H1 (cell line): ENCODE results near the gene RAD51B. TPM values are rescaled to one million over a fixed set of nuclear protein-coding genes. Genes with fewer than 3 reads are reported as not detected.

Source experiments
- CTCF ChIA-PET: fragments of 300-600 bp; sonication (Branson Sonifier 250); formaldehyde crosslinking; loops from one replicate; lab custom pipeline; 2021; ENCODE audit not compliant: partially characterized antibody; lab: Charles Lee
- POLR2A ChIA-PET: fragments of 300-600 bp; sonication (Branson Sonifier 250); formaldehyde crosslinking; loops from one replicate; lab custom pipeline; 2021; ENCODE audit warnings: inconsistent platforms; ENCODE audit not compliant: partially characterized antibody; lab: Charles Lee
- DNase-seq, 2 experiments: peaks; one replicate each; pipeline versions ENCODE4 v3.0.0 to v3.0.0-alpha.2; 2010 to 2022; ENCODE audit warnings: low spot score in 2 of 2, low read depth in 1 of 2, mixed read lengths in 1 of 2
- FAIRE-seq: peaks from 2 replicates; lab custom pipeline; 2011; peaks lifted over from hg19 to GRCh38; lab: Jason Lieb, UNC
- H2AFZ ChIP-seq: 2 replicates; pipeline ENCODE4 v1.8.1; 2012; ENCODE audit warnings: low read length, inconsistent platforms
- H2AK5ac ChIP-seq: 2 replicates; pipeline ENCODE4 v1.6.1; 2013; ENCODE audit warnings: low read depth, low read length
- H2BK120ac ChIP-seq: replicated peaks from 2 replicates; pipeline ENCODE3; 2013; ENCODE audit warnings: low read depth, low read length, inconsistent platforms
- H2BK12ac ChIP-seq: 2 replicates; pipeline ENCODE4 v1.6.1; 2013; ENCODE audit warnings: low read depth, low read length
- H2BK15ac ChIP-seq: 2 replicates; pipeline ENCODE4 v1.6.1; 2013; ENCODE audit warnings: low read length
- H2BK20ac ChIP-seq: 2 replicates; pipeline ENCODE4 v1.6.1; 2013; ENCODE audit warnings: low read length
- H2BK5ac ChIP-seq: 2 replicates; pipeline ENCODE4 v1.6.1; 2013; ENCODE audit warnings: low read depth, low read length
- H3K14ac ChIP-seq: 2 replicates; pipeline ENCODE4 v1.6.1; 2013; ENCODE audit warnings: inconsistent platforms; ENCODE audit not compliant: insufficient read length
- H3K18ac ChIP-seq: 2 replicates; pipeline ENCODE4 v1.6.1; 2013; ENCODE audit warnings: low read length; ENCODE audit errors: extremely low read depth
- H3K23ac ChIP-seq: 2 replicates; pipeline ENCODE4 v1.6.1; 2013; ENCODE audit warnings: inconsistent platforms; ENCODE audit not compliant: insufficient read length
- H3K23me2 ChIP-seq: 2 replicates; pipeline ENCODE4 v1.6.1; 2013; ENCODE audit warnings: low read depth, low read length
- H3K27ac ChIP-seq: 2 replicates; pipeline ENCODE4 v1.6.1; 2011; ENCODE audit warnings: low read depth, low read length, inconsistent platforms
- H3K27me3 ChIP-seq, 4 experiments: replicated peaks in 1 of 4; 1 replicate in 1 of 4; 2 replicates in 3 of 4; pipeline versions ENCODE4 v1.6.1 to v1.8.1; 2011 to 2013; ENCODE audit warnings: low read length in 3 of 4, mild to moderate bottlenecking in 3 of 4, inconsistent platforms in 2 of 4, mixed read lengths in 2 of 4, moderate library complexity in 1 of 4; ENCODE audit not compliant: control insufficient read depth in 3 of 4, insufficient read depth in 3 of 4; ENCODE audit errors: extremely low read depth in 1 of 4
- H3K36me3 ChIP-seq, 4 experiments: 2 replicates each; pipeline versions ENCODE4 v1.6.1 to v1.8.1; 2011 to 2013; ENCODE audit warnings: mild to moderate bottlenecking in 4 of 4, low read length in 3 of 4, moderate library complexity in 2 of 4, control low read depth in 1 of 4, inconsistent platforms in 1 of 4; ENCODE audit not compliant: insufficient read depth in 4 of 4, control insufficient read depth in 2 of 4
- H3K4ac ChIP-seq: replicated peaks from 2 replicates; pipeline ENCODE3; 2013; ENCODE audit warnings: low read length, low read depth, mixed read lengths, inconsistent platforms; ENCODE audit not compliant: insufficient read length
- H3K4me1 ChIP-seq, 4 experiments: replicated peaks in 1 of 4; 1 replicate in 1 of 4; 2 replicates in 3 of 4; pipeline versions ENCODE4 v1.6.1 to v1.8.1; 2011 to 2013; ENCODE audit warnings: low read length in 3 of 4, inconsistent platforms in 2 of 4, mixed read lengths in 1 of 4; ENCODE audit not compliant: insufficient read depth in 4 of 4, control insufficient read depth in 3 of 4
- H3K4me2 ChIP-seq, 2 experiments: 2 replicates each; pipeline versions ENCODE4 v1.6.1 to v1.8.1; 2011 to 2013; ENCODE audit warnings: low read depth in 2 of 2, low read length in 2 of 2, control low read depth in 1 of 2, inconsistent platforms in 1 of 2, mild to moderate bottlenecking in 1 of 2; ENCODE audit not compliant: insufficient read depth in 1 of 2
- H3K4me3 ChIP-seq, 4 experiments: fragments of 200-600, 300-600 bp in 1 of 4; sonication (generic), shearing (Covaris generic), sonication (Bioruptor Twin) in 1 of 4; 2 replicates each; pipeline versions ENCODE4 v1.5.1 to v1.8.1; 2011 to 2016; ENCODE audit warnings: low read length in 4 of 4, low read depth in 3 of 4, control low read depth in 2 of 4, inconsistent platforms in 2 of 4, mild to moderate bottlenecking in 2 of 4, mixed read lengths in 1 of 4, moderate library complexity in 1 of 4; ENCODE audit not compliant: insufficient read depth in 2 of 4; ENCODE audit errors: extremely low read depth in 1 of 4
- H3K56ac ChIP-seq: replicated peaks from 2 replicates; pipeline ENCODE3; 2013; ENCODE audit warnings: low read depth, mild to moderate bottlenecking, mixed read lengths, low read length, inconsistent platforms; ENCODE audit not compliant: insufficient read length
- H3K79me1 ChIP-seq: 2 replicates; pipeline ENCODE4 v1.6.1; 2013; ENCODE audit warnings: low read depth, low read length, control low read depth
- H3K79me2 ChIP-seq, 2 experiments: 2 replicates each; pipeline versions ENCODE4 v1.6.1 to v1.8.1; 2012 to 2013; ENCODE audit warnings: low read length in 2 of 2, mild to moderate bottlenecking in 2 of 2, inconsistent platforms in 1 of 2; ENCODE audit not compliant: insufficient read depth in 2 of 2, control insufficient read depth in 1 of 2
- H3K9ac ChIP-seq, 4 experiments: replicated peaks in 1 of 4; 1 replicate in 1 of 4; 2 replicates in 3 of 4; pipeline versions ENCODE4 v1.6.1 to v1.8.1; 2011 to 2013; ENCODE audit warnings: low read depth in 3 of 4, low read length in 3 of 4, control low read depth in 2 of 4, mild to moderate bottlenecking in 2 of 4, moderate library complexity in 2 of 4, inconsistent platforms in 1 of 4; ENCODE audit errors: extremely low read depth in 1 of 4
- H3K9me3 ChIP-seq, 2 experiments: 2 replicates each; pipeline versions ENCODE4 v1.6.1 to v1.8.1; 2012 to 2013; ENCODE audit warnings: mild to moderate bottlenecking in 2 of 2, moderate library complexity in 2 of 2, control low read depth in 1 of 2, inconsistent platforms in 1 of 2, low read depth in 1 of 2, low read length in 1 of 2, mixed read lengths in 1 of 2; ENCODE audit not compliant: insufficient read depth in 2 of 2
- H4K20me1 ChIP-seq, 2 experiments: replicated peaks in 1 of 2; 2 replicates each; pipeline versions ENCODE3 to v1.8.1; 2011 to 2013; ENCODE audit warnings: inconsistent platforms in 2 of 2, low read length in 2 of 2, mild to moderate bottlenecking in 1 of 2; ENCODE audit not compliant: insufficient read depth in 2 of 2, control insufficient read depth in 1 of 2
- H4K5ac ChIP-seq: 2 replicates; pipeline ENCODE4 v1.6.1; 2013; ENCODE audit warnings: low read length, low read depth, mixed read lengths, inconsistent platforms; ENCODE audit not compliant: insufficient read length
- H4K8ac ChIP-seq: 2 replicates; pipeline ENCODE4 v1.8.0; 2013; ENCODE audit warnings: mild to moderate bottlenecking, moderate library complexity, low read length, inconsistent platforms; ENCODE audit not compliant: insufficient read depth; ENCODE audit errors: extremely low read depth
- H4K91ac ChIP-seq: replicated peaks from 2 replicates; pipeline ENCODE3; 2013; ENCODE audit warnings: low read length, mixed read lengths, inconsistent platforms; ENCODE audit not compliant: insufficient read length
- ASH2L ChIP-seq: fragments of 200-600, 300-600 bp; sonication (generic); IDR thresholded peaks from one replicate; pipeline ENCODE4 v1.7.1; 2017; ENCODE audit warnings: low read length
- ATF2 ChIP-seq: IDR thresholded peaks from 2 replicates; pipeline ENCODE4 v1.6.1; 2012; ENCODE audit warnings: low read length, inconsistent platforms
- ATF3 ChIP-seq: IDR thresholded peaks from 2 replicates; pipeline ENCODE4 v1.6.1; 2011; ENCODE audit warnings: low read depth, mild to moderate bottlenecking, low read length; ENCODE audit not compliant: insufficient read depth
- CEBPB ChIP-seq: IDR thresholded peaks from 2 replicates; pipeline ENCODE4 v1.6.1; 2012; ENCODE audit warnings: low read depth, low read length
- FOSL1 ChIP-seq: IDR thresholded peaks from 2 replicates; pipeline ENCODE4 v1.6.1; 2011; ENCODE audit warnings: mild to moderate bottlenecking, low read depth, low read length, moderate library complexity; ENCODE audit not compliant: insufficient read depth
- JUN ChIP-seq: IDR thresholded peaks from 2 replicates; pipeline ENCODE4 v1.6.1; 2011; ENCODE audit warnings: low read depth, mild to moderate bottlenecking, improper control_type of control experiment, low read length
- RAD21 ChIP-seq, 2 experiments: IDR thresholded peaks in 1 of 2; conservative IDR thresholded peaks in 1 of 2; 2 replicates each; pipeline ENCODE4 v1.6.1; 2011; ENCODE audit warnings: low read depth in 2 of 2, low read length in 2 of 2, improper control_type of control experiment in 1 of 2, inconsistent platforms in 1 of 2, mild to moderate bottlenecking in 1 of 2, moderate library complexity in 1 of 2
- SP2 ChIP-seq: IDR thresholded peaks from 2 replicates; pipeline ENCODE4 v1.6.1; 2012; ENCODE audit warnings: mild to moderate bottlenecking, low read length, inconsistent platforms
- SRF ChIP-seq: IDR thresholded peaks from 2 replicates; pipeline ENCODE4 v1.6.1; 2011; ENCODE audit warnings: mild to moderate bottlenecking, low read depth, low read length, moderate library complexity
- TBP ChIP-seq: IDR thresholded peaks from 2 replicates; pipeline ENCODE4 v1.6.1; 2011; ENCODE audit warnings: low read depth, low read length, improper control_type of control experiment
- TEAD4 ChIP-seq: IDR thresholded peaks from 2 replicates; pipeline ENCODE4 v1.6.1; 2012; ENCODE audit warnings: low read depth, low read length, inconsistent platforms, mixed read lengths
- WGBS, 2 experiments: shearing (Covaris generic) in 1 of 2; methylation state at CpG; one replicate each; pipeline versions ENCODE4 v1.1.6 to v1.1.7; 2013 to 2015; ENCODE audit warnings: low lambda C conversion rate in 2 of 2, mixed read lengths in 2 of 2, inconsistent platforms in 1 of 2, low coverage in 1 of 2, missing lambda C conversion rate in 1 of 2; ENCODE audit not compliant: insufficient replicate concordance in 2 of 2, insufficient coverage in 1 of 2, insufficient read length in 1 of 2; ENCODE audit errors: extremely low coverage in 1 of 2, missing lambda C conversion rate in 1 of 2; 5-methylcytosine and 5-hydroxymethylcytosine counted together
- polyA plus RNA-seq, 7 experiments: library from polyadenylated mRNA; depleted of rRNA in 3 of 7; stranded (reverse) in 5 of 7; unstranded in 2 of 7; fragments of >200 nt in 5 of 7; fragments of 200-250 nt in 2 of 7; gene quantifications; 1 replicate in 5 of 7; 2 replicates in 1 of 7; 4 replicates in 1 of 7; pipeline versions ENCODE4 v1.2.1 to v1.2.3, GENCODE V29; 2011 to 2013; ENCODE audit warnings: missing spikeins in 2 of 7, mixed read lengths in 2 of 7
- total RNA-seq: library from RNA; stranded (reverse); fragmentation: NEBNext Ultra II Directional; extraction: Animal tissue kit (Norgen Biotek cat#: 25700); gene quantifications from 2 replicates; pipeline ENCODE4 v1.2.1, GENCODE V29; 2021

The RAD51B gene
- total and polyA plus RNA-seq, 2 of the 8 experiments (the other 6 are each of a cell fraction or from before 2014, with no cell fraction given) = 3.9 to 14.9 TPM

GRCh38 chr14:68375376-68375775 is 555.8 kb downstream of the RAD51B start:
- ChIA-PET POLR2A (interaction anchor here (1.3 to 1.9 kb wide), 5 partner anchors 10 to 418 kb away, joined by 3 to 5 read pairs (median 4); partner anchors contain the start of gene ZFP36L1), CTCF (interaction anchor here (0.9 to 1.9 kb wide), 8 partner anchors 9 to 126 kb away, joined by 3 to 10 read pairs (median 4); no protein-coding TSS in a partner anchor)
- Histone ChIP-seq H3K23me2 (no peaks in the 10 kb centered on the region), H2BK12ac (no peak overlapping the region), H3K18ac (no peak overlapping the region), H3K79me2 (no peaks in the 10 kb centered on the region), H3K27me3 (no peaks in the 10 kb centered on the region), H2AFZ (no peak overlapping the region), H3K9me3 (no peaks in the 10 kb centered on the region), H4K91ac (no peak overlapping the region), H3K56ac (no peak overlapping the region), H2BK15ac (no peak overlapping the region), H4K20me1 (no peaks in the 10 kb centered on the region), H2BK120ac (no peak overlapping the region), H2BK20ac (no peak overlapping the region), H3K14ac (no peak overlapping the region), H4K5ac (no peak overlapping the region), H3K79me1 (no peaks in the 10 kb centered on the region), H3K4me1 (peaks cover 0 to 6% (median 4%) of the 10 kb centered on the region in 4 experiments; a peak in 3 of 7 replicates), H3K4ac (no peak overlapping the region), H3K23ac (no peak overlapping the region), H4K8ac (no peak overlapping the region), H2BK5ac (no peak overlapping the region), H2AK5ac (no peak overlapping the region), H3K27ac (no peak overlapping the region), H3K9ac (no peak overlapping the region), H3K36me3 (no peaks in the 10 kb centered on the region)
- FAIRE-seq = no peak
- no peak for DNase-seq
- WGBS, 2 experiments = 78% methylated on average over 4 of the region's 4 CpGs; no CpG with 5 or more reads in 1 of the 2 experiments
- no peak for TF ChIP-seq ATF2
- TF ChIP-seq JUN = no peak
- TF ChIP-seq SRF = no peak
- no peak for TF ChIP-seq SP2
- no peak for TF ChIP-seq RAD21 (IDR thresholded peaks at IDR 0.05 in 1 of 2, conservative IDR thresholded peaks at IDR 0.05 in 1 of 2; ENCODE audit: low read depth in 2 of 2, low read length in 2 of 2)
- no peak for TF ChIP-seq ASH2L
- no peak for TF ChIP-seq ATF3
- no peak for TF ChIP-seq FOSL1
- no peak for TF ChIP-seq CEBPB
- no peak for TF ChIP-seq TEAD4
- TF ChIP-seq TBP = no peak
- TF ChIP-seq, all 59 proteins: peak for 0
- Histone ChIP-seq H3K4me2 (no peak overlapping the region), H3K4me3 (no peak overlapping the region)
